Caco-2 (cell line): Measurements from ENCODE around the gene ACOXL. TPM values are rescaled to one million over a fixed set of nuclear protein-coding genes. Genes with fewer than 3 reads are reported as not detected.

Experiments used
- BruUV-seq: library from RNA; stranded (reverse); fragments of 400-500 nt; replicated peaks from 2 replicates; lab custom pipeline; 2021; lab: Mats Ljungman, UMichigan
- CTCF ChIA-PET: fragments of 300-600 bp; sonication (Branson Sonifier 250); formaldehyde crosslinking; loops from one replicate; lab custom pipeline; 2022; ENCODE audit warnings: antibody characterized with exemption; lab: Charles Lee
- POLR2A ChIA-PET: fragments of 300-600 bp; sonication (Branson Sonifier 250); formaldehyde crosslinking; loops from one replicate; lab custom pipeline; 2022; ENCODE audit warnings: antibody characterized with exemption; lab: Charles Lee
- DNase-seq, 2 experiments: peaks; one replicate each; pipeline versions ENCODE4 v3.0.0 to v3.0.0-alpha.2; 2020 to 2022
- H3K27me3 ChIP-seq: replicated peaks from 2 replicates; pipeline ENCODE4 v1.6.0; 2011; ENCODE audit warnings: low read length; ENCODE audit not compliant: control insufficient read depth, insufficient read depth
- H3K36me3 ChIP-seq: 2 replicates; pipeline ENCODE4 v1.5.1; 2011; ENCODE audit warnings: low read length; ENCODE audit not compliant: control insufficient read depth, insufficient read depth
- H3K4me1 ChIP-seq: fragments of 250-450 bp; sonication (Bioruptor Pico); 2 replicates; pipeline ENCODE4 v1.5.1; 2020; ENCODE audit warnings: mild to moderate bottlenecking
- H3K4me3 ChIP-seq: 2 replicates; pipeline ENCODE4 v1.5.1; 2011; ENCODE audit warnings: low read depth, mild to moderate bottlenecking, control low read depth, low read length
- H3K9me3 ChIP-seq: fragments of 250-450 bp; sonication (Bioruptor Pico); 2 replicates; pipeline ENCODE4 v1.5.1; 2020; ENCODE audit warnings: mild to moderate bottlenecking, moderate library complexity
- H3K27ac Mint-ChIP-seq: one replicate; pipeline ENCODE4 v1.8.0; 2022; ENCODE audit warnings: mixed read lengths; ENCODE audit not compliant: unreplicated experiment
- H3K27me3 Mint-ChIP-seq: one replicate; pipeline ENCODE4 v1.8.0; 2022; ENCODE audit warnings: mixed read lengths; ENCODE audit not compliant: insufficient read depth, unreplicated experiment
- H3K36me3 Mint-ChIP-seq: one replicate; pipeline ENCODE4 v1.8.0; 2022; ENCODE audit warnings: mild to moderate bottlenecking, mixed read lengths; ENCODE audit not compliant: insufficient read depth, unreplicated experiment
- H3K4me1 Mint-ChIP-seq: one replicate; pipeline ENCODE4 v1.8.0; 2022; ENCODE audit warnings: low read depth, mixed read lengths; ENCODE audit not compliant: unreplicated experiment
- H3K4me3 Mint-ChIP-seq: one replicate; pipeline ENCODE4 v1.8.0; 2022; ENCODE audit warnings: mild to moderate bottlenecking, moderate library complexity, mixed read lengths; ENCODE audit not compliant: unreplicated experiment
- H3K9me3 Mint-ChIP-seq: one replicate; pipeline ENCODE4 v1.8.0; 2022; ENCODE audit warnings: mixed read lengths; ENCODE audit not compliant: unreplicated experiment
- intact Hi-C: fragments of 100-400 bp; cut with micrococcal nuclease; formaldehyde crosslinking; loops from one replicate; pipeline ENCODE4 v1.10.0; 2022; ENCODE audit not compliant: unreplicated experiment
- total RNA-seq: library from RNA; stranded (reverse); gene quantifications from 2 replicates; pipeline ENCODE4 v1.2.3, GENCODE V29; 2022
- TF ChIP-seq, protein P1 (sequence below), 2 experiments: fragments of 200-600 bp in 1 of 2; IDR thresholded peaks; 1 replicate in 1 of 2; 2 replicates in 1 of 2; pipeline versions ENCODE4 v1.5.1 to v1.8.0; 2011 to 2022; ENCODE audit warnings: antibody characterized with exemption in 1 of 2, control low read depth in 1 of 2, inconsistent platforms in 1 of 2, low read depth in 1 of 2, low read length in 1 of 2, mild to moderate bottlenecking in 1 of 2, moderate library complexity in 1 of 2; ENCODE audit not compliant: insufficient read depth in 1 of 2, severe bottlenecking in 1 of 2, unreplicated experiment in 1 of 2

ACOXL gene
- total RNA-seq, 1 experiment from 2014 or later = 2.6 TPM

DNA sequence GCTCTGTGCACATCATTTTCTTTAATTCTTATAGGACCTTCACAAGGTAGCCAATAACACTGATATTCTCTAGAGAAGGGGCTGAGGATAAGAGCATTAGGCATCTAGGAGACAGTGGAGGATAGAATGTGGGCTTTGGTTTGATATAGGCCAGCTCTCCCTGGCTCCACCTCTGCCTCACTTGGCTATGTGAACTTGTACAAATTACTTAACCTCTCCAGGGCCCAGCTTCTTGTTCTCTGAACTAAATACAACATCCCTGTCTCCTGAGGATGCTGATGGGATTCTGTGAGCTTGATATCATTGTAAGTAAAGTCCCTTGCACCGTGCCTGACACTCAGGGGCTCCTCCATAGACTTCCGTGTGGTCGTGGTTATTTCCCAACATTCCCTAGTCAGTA is 87.3 kb downstream of the ACOXL start:
- peaks cover 8% of the 10 kb centered on the region for H3K9me3 Mint-ChIP-seq
- TF ChIP-seq, protein P1, sequence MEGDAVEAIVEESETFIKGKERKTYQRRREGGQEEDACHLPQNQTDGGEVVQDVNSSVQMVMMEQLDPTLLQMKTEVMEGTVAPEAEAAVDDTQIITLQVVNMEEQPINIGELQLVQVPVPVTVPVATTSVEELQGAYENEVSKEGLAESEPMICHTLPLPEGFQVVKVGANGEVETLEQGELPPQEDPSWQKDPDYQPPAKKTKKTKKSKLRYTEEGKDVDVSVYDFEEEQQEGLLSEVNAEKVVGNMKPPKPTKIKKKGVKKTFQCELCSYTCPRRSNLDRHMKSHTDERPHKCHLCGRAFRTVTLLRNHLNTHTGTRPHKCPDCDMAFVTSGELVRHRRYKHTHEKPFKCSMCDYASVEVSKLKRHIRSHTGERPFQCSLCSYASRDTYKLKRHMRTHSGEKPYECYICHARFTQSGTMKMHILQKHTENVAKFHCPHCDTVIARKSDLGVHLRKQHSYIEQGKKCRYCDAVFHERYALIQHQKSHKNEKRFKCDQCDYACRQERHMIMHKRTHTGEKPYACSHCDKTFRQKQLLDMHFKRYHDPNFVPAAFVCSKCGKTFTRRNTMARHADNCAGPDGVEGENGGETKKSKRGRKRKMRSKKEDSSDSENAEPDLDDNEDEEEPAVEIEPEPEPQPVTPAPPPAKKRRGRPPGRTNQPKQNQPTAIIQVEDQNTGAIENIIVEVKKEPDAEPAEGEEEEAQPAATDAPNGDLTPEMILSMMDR (IDR thresholded peaks at IDR 0.05; ENCODE audit: insufficient read depth in 1 of 2, low read depth in 1 of 2, low read length in 1 of 2, severe bottlenecking in 1 of 2, unreplicated experiment in 1 of 2) = no peak
- H3K4me3 Mint-ChIP-seq = no peak overlapping the region
- H3K27me3 ChIP-seq = no peaks in the 10 kb centered on the region; the same call in 1 of the 2 replicates
- H3K36me3 ChIP-seq = no peaks in the 10 kb centered on the region
- BruUV-seq = no TSS peak
- no peaks in the 10 kb centered on the region for H3K36me3 Mint-ChIP-seq
- no peaks in the 10 kb centered on the region for H3K4me1 ChIP-seq
- intact Hi-C loops = no loop called here
- POLR2A ChIA-PET = no interaction called here
- H3K27ac Mint-ChIP-seq = no peak overlapping the region
- DNase-seq = no peak
- CTCF ChIA-PET = no interaction called here
- H3K4me3 ChIP-seq = no peak overlapping the region
- H3K27me3 Mint-ChIP-seq = peaks cover 7% of the 10 kb centered on the region
- peaks cover 17% of the 10 kb centered on the region for H3K4me1 Mint-ChIP-seq
- H3K9me3 ChIP-seq = peaks cover 12% of the 10 kb centered on the region

GRCh38 chr2:110820128-110820527 is 87.8 kb downstream of the ACOXL start:
- peaks cover 12% of the 10 kb centered on the region for H3K9me3 ChIP-seq
- H3K4me3 Mint-ChIP-seq = no peak overlapping the region
- DNase-seq = no peak
- H3K4me1 ChIP-seq = no peaks in the 10 kb centered on the region
- H3K27ac Mint-ChIP-seq = no peak overlapping the region
- CTCF ChIA-PET = no interaction called here
- H3K36me3 Mint-ChIP-seq = no peaks in the 10 kb centered on the region
- intact Hi-C loops = no loop called here
- POLR2A ChIA-PET = no interaction called here
- peaks cover 17% of the 10 kb centered on the region for H3K4me1 Mint-ChIP-seq
- no TSS peak for BruUV-seq
- H3K4me3 ChIP-seq = no peak overlapping the region
- TF ChIP-seq, protein P1 (IDR thresholded peaks at IDR 0.05; ENCODE audit: insufficient read depth in 1 of 2, low read depth in 1 of 2, low read length in 1 of 2, severe bottlenecking in 1 of 2, unreplicated experiment in 1 of 2) = no peak
- peaks cover 12% of the 10 kb centered on the region for H3K9me3 Mint-ChIP-seq
- H3K27me3 Mint-ChIP-seq = peaks cover 7% of the 10 kb centered on the region
- no peaks in the 10 kb centered on the region; the same call in 1 of the 2 replicates for H3K27me3 ChIP-seq
- no peaks in the 10 kb centered on the region for H3K36me3 ChIP-seq

DNA sequence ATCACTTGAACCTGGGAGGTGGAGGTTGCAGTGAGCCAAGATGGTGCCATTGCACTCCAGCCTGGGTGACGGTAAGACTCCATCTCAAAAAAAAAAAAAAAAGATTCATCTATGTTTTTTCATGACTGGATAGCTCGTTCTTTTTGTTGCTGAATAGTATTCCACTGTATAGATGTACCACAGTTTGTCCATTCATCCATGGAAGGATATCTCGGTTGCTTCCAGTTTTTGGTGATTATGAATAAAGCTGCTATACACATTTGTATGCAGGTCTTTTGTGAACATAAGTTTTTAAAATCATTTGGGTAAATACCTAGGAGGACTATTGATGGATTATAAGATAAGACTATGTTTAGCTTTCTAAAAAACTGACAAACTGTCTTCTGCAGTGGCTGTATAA is 90.8 kb downstream of the ACOXL start:
- no peak overlapping the region for H3K4me3 Mint-ChIP-seq
- peaks cover 5% of the 10 kb centered on the region for H3K27me3 Mint-ChIP-seq

More for the DNA sequence above, 90.8 kb downstream of the ACOXL start:
- no peaks in the 10 kb centered on the region for H3K36me3 ChIP-seq
- Mint-ChIP-seq H3K36me3 (no peaks in the 10 kb centered on the region), H3K4me1 (peaks cover 17% of the 10 kb centered on the region), H3K27ac (no peak overlapping the region), H3K9me3 (peaks cover 12% of the 10 kb centered on the region)
- CTCF ChIA-PET = no interaction called here
- BruUV-seq = no TSS peak
- TF ChIP-seq, protein P1 (IDR thresholded peaks at IDR 0.05; ENCODE audit: insufficient read depth in 1 of 2, low read depth in 1 of 2, low read length in 1 of 2, severe bottlenecking in 1 of 2, unreplicated experiment in 1 of 2) = no peak
- peaks cover 12% of the 10 kb centered on the region for H3K9me3 ChIP-seq
- H3K4me1 ChIP-seq = no peaks in the 10 kb centered on the region
- no peaks in the 10 kb centered on the region for H3K27me3 ChIP-seq
- DNase-seq = no peak
- POLR2A ChIA-PET = no interaction called here
- no peak overlapping the region for H3K4me3 ChIP-seq
- intact Hi-C loops = no loop called here
